ENCODE measurements around the gene NRXN2.

DNA sequence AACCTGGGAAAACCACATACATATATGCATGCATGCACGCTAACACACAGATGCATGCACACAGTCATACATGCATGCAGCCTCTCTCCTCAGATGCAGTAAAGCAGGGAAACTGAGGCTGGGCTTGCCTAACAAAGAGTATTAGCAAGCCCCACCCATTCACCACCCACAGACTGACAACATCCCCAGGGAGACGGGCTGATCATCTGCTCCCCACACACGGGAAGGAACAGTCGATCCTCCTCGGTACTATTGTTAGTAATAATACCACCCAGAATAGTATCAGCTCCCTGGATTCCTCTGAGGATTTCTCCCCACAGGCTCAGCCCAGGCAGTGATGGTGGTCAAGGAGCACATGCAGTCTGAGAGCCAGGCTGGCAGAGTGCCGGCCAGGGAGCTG is 90.8 kb downstream of the NRXN2 start:
- TF ChIP-seq, protein P1, sequence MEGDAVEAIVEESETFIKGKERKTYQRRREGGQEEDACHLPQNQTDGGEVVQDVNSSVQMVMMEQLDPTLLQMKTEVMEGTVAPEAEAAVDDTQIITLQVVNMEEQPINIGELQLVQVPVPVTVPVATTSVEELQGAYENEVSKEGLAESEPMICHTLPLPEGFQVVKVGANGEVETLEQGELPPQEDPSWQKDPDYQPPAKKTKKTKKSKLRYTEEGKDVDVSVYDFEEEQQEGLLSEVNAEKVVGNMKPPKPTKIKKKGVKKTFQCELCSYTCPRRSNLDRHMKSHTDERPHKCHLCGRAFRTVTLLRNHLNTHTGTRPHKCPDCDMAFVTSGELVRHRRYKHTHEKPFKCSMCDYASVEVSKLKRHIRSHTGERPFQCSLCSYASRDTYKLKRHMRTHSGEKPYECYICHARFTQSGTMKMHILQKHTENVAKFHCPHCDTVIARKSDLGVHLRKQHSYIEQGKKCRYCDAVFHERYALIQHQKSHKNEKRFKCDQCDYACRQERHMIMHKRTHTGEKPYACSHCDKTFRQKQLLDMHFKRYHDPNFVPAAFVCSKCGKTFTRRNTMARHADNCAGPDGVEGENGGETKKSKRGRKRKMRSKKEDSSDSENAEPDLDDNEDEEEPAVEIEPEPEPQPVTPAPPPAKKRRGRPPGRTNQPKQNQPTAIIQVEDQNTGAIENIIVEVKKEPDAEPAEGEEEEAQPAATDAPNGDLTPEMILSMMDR (IDR thresholded peaks at IDR 0.05; ENCODE audit: low read length), result no peak
- TF ChIP-seq EZH2 (IDR thresholded peaks at IDR 0.05; ENCODE audit: borderline replicate concordance, low read length), result no peak
